SK-N-SH (cell line): Measurements from ENCODE around the gene TMEM184B. TPM values are rescaled to one million over a fixed set of nuclear protein-coding genes. Genes with fewer than 3 reads are reported as not detected.
A peak's percentile ranks its signal among the peaks of the same experiment; 100 is the strongest.

Source experiments
- CHD2 ChIP-seq: fragments of 150-350 bp; IDR thresholded peaks from 2 replicates; pipeline ENCODE4 v1.6.1; 2018; ENCODE audit warnings: low read length; ENCODE audit not compliant: partially characterized antibody
- ELF1 ChIP-seq: IDR thresholded peaks from 2 replicates; pipeline ENCODE4 v1.4.0; 2012
- EP300 ChIP-seq, 2 experiments: IDR thresholded peaks; 2 replicates each; pipeline versions ENCODE4 v1.4.0 to v1.6.1; 2012; ENCODE audit warnings: borderline replicate concordance in 1 of 2, low read depth in 1 of 2, low read length in 1 of 2
- EZH2phosphoT487 ChIP-seq: fragments of 200-600 bp; sonication (generic); IDR thresholded peaks from 2 replicates; pipeline ENCODE4 v1.6.1; 2017; ENCODE audit warnings: low read depth, mixed run types, mild to moderate bottlenecking, antibody characterized with exemption, moderate library complexity, borderline replicate concordance
- FOXJ3 ChIP-seq: sonication (generic); formaldehyde crosslinking; IDR thresholded peaks from 2 replicates; pipeline ENCODE4 v1.5.1; 2020; ENCODE audit warnings: mild to moderate bottlenecking, missing genetic modification reagents
- FOXM1 ChIP-seq: IDR thresholded peaks from 2 replicates; pipeline ENCODE4 v1.4.0; 2012; ENCODE audit warnings: low read depth, mild to moderate bottlenecking
- GABPA ChIP-seq: IDR thresholded peaks from 2 replicates; pipeline ENCODE4 v1.4.0; 2012; ENCODE audit warnings: low read depth, mild to moderate bottlenecking
- JUND ChIP-seq: IDR thresholded peaks from 2 replicates; pipeline ENCODE4 v1.4.0; 2012
- MEF2A ChIP-seq: IDR thresholded peaks from 2 replicates; pipeline ENCODE4 v1.4.0; 2012; ENCODE audit warnings: low read depth, borderline replicate concordance
- MXI1 ChIP-seq: IDR thresholded peaks from 2 replicates; pipeline ENCODE4 v1.6.1; 2012; ENCODE audit warnings: mild to moderate bottlenecking, low read depth, low read length, improper control_type of control experiment
- NRF1 ChIP-seq: IDR thresholded peaks from 2 replicates; pipeline ENCODE4 v1.6.1; 2012; ENCODE audit warnings: low read depth, mild to moderate bottlenecking, low read length
- POLR2AphosphoS5 ChIP-seq: IDR thresholded peaks from 2 replicates; pipeline ENCODE4 v1.6.1; 2012; ENCODE audit warnings: low read depth, low read length
- RAD21 ChIP-seq: IDR thresholded peaks from 2 replicates; pipeline ENCODE4 v1.6.1; 2012; ENCODE audit warnings: mild to moderate bottlenecking, low read length
- RCOR1 ChIP-seq: fragments of 150-350 bp; IDR thresholded peaks from 2 replicates; pipeline ENCODE4 v1.6.1; 2017; ENCODE audit warnings: antibody characterized with exemption, low read length
- RXRA ChIP-seq: IDR thresholded peaks from 2 replicates; pipeline ENCODE4 v1.4.0; 2012; ENCODE audit warnings: low read depth, mild to moderate bottlenecking, borderline replicate concordance
- SIN3A ChIP-seq: IDR thresholded peaks from 2 replicates; pipeline ENCODE4 v1.6.1; 2012; ENCODE audit warnings: low read depth, mild to moderate bottlenecking, low read length, moderate library complexity, borderline replicate concordance
- SMC3 ChIP-seq: IDR thresholded peaks from 2 replicates; pipeline ENCODE4 v1.6.1; 2012; ENCODE audit warnings: low read depth, low read length, improper control_type of control experiment
- TAF1 ChIP-seq: IDR thresholded peaks from 2 replicates; pipeline ENCODE4 v1.6.1; 2012; ENCODE audit warnings: low read depth, mild to moderate bottlenecking, low read length, moderate library complexity, borderline replicate concordance
- TCF12 ChIP-seq: IDR thresholded peaks from 2 replicates; pipeline ENCODE4 v1.4.0; 2012
- TEAD4 ChIP-seq: IDR thresholded peaks from 2 replicates; pipeline ENCODE4 v1.4.0; 2012; ENCODE audit warnings: mild to moderate bottlenecking, borderline replicate concordance; ENCODE audit not compliant: insufficient read depth
- polyA plus RNA-seq, 3 experiments: library from polyadenylated mRNA; depleted of rRNA; stranded (reverse); fragments of >200 nt; gene quantifications; 2 replicates each; pipeline ENCODE4 v1.2.3, GENCODE V29; 2012
- TF ChIP-seq, protein P1 (sequence below): IDR thresholded peaks from 2 replicates; pipeline ENCODE4 v1.4.0; 2012; ENCODE audit warnings: low read depth, borderline replicate concordance
- TF ChIP-seq, protein P2 (sequence below): IDR thresholded peaks from 2 replicates; pipeline ENCODE4 v1.6.1; 2012; ENCODE audit warnings: mild to moderate bottlenecking, low read depth, low read length, moderate library complexity
- TF ChIP-seq, protein P3 (sequence below): IDR thresholded peaks from 2 replicates; pipeline ENCODE4 v1.4.0; 2012; ENCODE audit warnings: low read depth, borderline replicate concordance
- TF ChIP-seq, protein P4 (sequence below): fragments of 150-350 bp; IDR thresholded peaks from 2 replicates; pipeline ENCODE4 v1.6.1; 2016; ENCODE audit warnings: mild to moderate bottlenecking, low read depth, low read length
- TF ChIP-seq, protein P5 (sequence below): IDR thresholded peaks from 2 replicates; pipeline ENCODE4 v1.4.0; 2012; ENCODE audit warnings: low read depth

TMEM184B gene
- polyA plus RNA-seq, 1 of the 3 experiments (the other 2 are of a cell fraction), result 25.3 TPM

DNA sequence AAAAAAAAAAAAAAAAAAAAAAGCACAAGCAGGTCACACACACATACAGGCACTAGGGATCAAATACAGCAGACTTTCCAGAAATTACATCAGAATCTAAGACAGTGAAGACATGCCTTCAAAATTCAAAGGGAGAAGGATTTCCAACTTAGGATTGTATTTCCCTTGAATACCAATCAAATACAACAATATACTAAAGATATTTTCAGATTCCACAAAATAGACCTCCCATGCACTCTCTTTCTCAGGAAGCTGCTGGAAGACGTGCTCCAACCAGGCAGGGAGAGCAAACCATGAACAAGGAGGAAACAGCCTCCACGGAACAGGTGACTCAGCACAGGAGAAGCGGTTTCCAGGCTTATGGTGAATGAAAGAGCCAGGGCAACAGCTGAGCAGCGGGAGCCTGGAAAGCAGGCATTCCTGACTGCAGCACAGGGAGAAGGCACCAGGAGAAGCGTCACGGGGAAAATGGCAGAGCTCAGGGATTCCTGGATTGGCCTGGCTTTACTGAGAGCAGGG, 32.0 kb downstream of the TMEM184B start (continued):
- TF ChIP-seq, protein P1, sequence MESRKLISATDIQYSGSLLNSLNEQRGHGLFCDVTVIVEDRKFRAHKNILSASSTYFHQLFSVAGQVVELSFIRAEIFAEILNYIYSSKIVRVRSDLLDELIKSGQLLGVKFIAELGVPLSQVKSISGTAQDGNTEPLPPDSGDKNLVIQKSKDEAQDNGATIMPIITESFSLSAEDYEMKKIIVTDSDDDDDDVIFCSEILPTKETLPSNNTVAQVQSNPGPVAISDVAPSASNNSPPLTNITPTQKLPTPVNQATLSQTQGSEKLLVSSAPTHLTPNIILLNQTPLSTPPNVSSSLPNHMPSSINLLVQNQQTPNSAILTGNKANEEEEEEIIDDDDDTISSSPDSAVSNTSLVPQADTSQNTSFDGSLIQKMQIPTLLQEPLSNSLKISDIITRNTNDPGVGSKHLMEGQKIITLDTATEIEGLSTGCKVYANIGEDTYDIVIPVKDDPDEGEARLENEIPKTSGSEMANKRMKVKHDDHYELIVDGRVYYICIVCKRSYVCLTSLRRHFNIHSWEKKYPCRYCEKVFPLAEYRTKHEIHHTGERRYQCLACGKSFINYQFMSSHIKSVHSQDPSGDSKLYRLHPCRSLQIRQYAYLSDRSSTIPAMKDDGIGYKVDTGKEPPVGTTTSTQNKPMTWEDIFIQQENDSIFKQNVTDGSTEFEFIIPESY, result no peak
- TF ChIP-seq ELF1 (no peak), RXRA (no peak), MEF2A (no peak), MXI1 (no peak), JUND (peak; percentile 40), FOXJ3 (CRISPR knock-in tag) (no peak), EP300 (IDR thresholded peaks at IDR 0.05; ENCODE audit: borderline replicate concordance in 1 of 2, low read depth in 1 of 2, low read length in 1 of 2) (no peak), GABPA (no peak), SIN3A (0 out of 2 replicates have a peak, but pooled peaks have one; percentile 32), SMC3 (no peak), EZH2phosphoT487 (no peak), CHD2 (no peak), POLR2AphosphoS5 (no peak), RCOR1 (no peak), TCF12 (peak; percentile 49; the same call in 1 of the 2 replicates), NRF1 (no peak), RAD21 (no peak), TAF1 (no peak), TEAD4 (no peak), FOXM1 (no peak)
- TF ChIP-seq, protein P2, sequence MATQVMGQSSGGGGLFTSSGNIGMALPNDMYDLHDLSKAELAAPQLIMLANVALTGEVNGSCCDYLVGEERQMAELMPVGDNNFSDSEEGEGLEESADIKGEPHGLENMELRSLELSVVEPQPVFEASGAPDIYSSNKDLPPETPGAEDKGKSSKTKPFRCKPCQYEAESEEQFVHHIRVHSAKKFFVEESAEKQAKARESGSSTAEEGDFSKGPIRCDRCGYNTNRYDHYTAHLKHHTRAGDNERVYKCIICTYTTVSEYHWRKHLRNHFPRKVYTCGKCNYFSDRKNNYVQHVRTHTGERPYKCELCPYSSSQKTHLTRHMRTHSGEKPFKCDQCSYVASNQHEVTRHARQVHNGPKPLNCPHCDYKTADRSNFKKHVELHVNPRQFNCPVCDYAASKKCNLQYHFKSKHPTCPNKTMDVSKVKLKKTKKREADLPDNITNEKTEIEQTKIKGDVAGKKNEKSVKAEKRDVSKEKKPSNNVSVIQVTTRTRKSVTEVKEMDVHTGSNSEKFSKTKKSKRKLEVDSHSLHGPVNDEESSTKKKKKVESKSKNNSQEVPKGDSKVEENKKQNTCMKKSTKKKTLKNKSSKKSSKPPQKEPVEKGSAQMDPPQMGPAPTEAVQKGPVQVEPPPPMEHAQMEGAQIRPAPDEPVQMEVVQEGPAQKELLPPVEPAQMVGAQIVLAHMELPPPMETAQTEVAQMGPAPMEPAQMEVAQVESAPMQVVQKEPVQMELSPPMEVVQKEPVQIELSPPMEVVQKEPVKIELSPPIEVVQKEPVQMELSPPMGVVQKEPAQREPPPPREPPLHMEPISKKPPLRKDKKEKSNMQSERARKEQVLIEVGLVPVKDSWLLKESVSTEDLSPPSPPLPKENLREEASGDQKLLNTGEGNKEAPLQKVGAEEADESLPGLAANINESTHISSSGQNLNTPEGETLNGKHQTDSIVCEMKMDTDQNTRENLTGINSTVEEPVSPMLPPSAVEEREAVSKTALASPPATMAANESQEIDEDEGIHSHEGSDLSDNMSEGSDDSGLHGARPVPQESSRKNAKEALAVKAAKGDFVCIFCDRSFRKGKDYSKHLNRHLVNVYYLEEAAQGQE, result no peak
- TF ChIP-seq, protein P3, sequence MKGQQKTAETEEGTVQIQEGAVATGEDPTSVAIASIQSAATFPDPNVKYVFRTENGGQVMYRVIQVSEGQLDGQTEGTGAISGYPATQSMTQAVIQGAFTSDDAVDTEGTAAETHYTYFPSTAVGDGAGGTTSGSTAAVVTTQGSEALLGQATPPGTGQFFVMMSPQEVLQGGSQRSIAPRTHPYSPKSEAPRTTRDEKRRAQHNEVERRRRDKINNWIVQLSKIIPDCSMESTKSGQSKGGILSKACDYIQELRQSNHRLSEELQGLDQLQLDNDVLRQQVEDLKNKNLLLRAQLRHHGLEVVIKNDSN, result no peak
- TF ChIP-seq, protein P4, sequence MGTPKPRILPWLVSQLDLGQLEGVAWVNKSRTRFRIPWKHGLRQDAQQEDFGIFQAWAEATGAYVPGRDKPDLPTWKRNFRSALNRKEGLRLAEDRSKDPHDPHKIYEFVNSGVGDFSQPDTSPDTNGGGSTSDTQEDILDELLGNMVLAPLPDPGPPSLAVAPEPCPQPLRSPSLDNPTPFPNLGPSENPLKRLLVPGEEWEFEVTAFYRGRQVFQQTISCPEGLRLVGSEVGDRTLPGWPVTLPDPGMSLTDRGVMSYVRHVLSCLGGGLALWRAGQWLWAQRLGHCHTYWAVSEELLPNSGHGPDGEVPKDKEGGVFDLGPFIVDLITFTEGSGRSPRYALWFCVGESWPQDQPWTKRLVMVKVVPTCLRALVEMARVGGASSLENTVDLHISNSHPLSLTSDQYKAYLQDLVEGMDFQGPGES, result no peak
- TF ChIP-seq, protein P5, sequence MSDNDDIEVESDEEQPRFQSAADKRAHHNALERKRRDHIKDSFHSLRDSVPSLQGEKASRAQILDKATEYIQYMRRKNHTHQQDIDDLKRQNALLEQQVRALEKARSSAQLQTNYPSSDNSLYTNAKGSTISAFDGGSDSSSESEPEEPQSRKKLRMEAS, result 0 out of 2 replicates have a peak, but pooled peaks have one; percentile 47
- TF ChIP-seq, all 33 proteins: peak for 6
